Astrocyte of the spinal cord (primary cell): ENCODE results near the gene FAM200A.

ENCODE experiments used
- DNase-seq: peaks from one replicate; pipeline ENCODE4 v3.0.0; 2011; ENCODE audit warnings: low read depth, low spot score
- H3K4me3 ChIP-seq: 2 replicates; pipeline ENCODE4 v1.5.1; 2011; ENCODE audit warnings: low read depth, mild to moderate bottlenecking, low read length, moderate library complexity
- CTCF ChIP-seq: IDR thresholded peaks from 2 replicates; pipeline ENCODE4 v1.5.1; 2012; ENCODE audit warnings: low read depth, mild to moderate bottlenecking, low read length, inconsistent platforms
- in situ Hi-C: cut with HindIII; loops from 2 replicates; pipeline ENCODE4 v1.10.0; 2017; ENCODE audit warnings: low sequenced_read_pairs

The FAM200A gene

GRCh38 chr7:99562832-99563231, 10.9 kb upstream of the FAM200A start:
- no peak overlapping the region for H3K4me3 ChIP-seq
- DNase-seq: peak; percentile 98
- in situ Hi-C loops: no loop called here
- no peak for TF ChIP-seq CTCF

GRCh38 chr7:99562114-99562784, 10.3 kb upstream of the FAM200A start:
- H3K4me3 ChIP-seq: no peak overlapping the region
- TF ChIP-seq CTCF: no peak
- in situ Hi-C loops: no loop called here
- DNase-seq: no peak

DNA sequence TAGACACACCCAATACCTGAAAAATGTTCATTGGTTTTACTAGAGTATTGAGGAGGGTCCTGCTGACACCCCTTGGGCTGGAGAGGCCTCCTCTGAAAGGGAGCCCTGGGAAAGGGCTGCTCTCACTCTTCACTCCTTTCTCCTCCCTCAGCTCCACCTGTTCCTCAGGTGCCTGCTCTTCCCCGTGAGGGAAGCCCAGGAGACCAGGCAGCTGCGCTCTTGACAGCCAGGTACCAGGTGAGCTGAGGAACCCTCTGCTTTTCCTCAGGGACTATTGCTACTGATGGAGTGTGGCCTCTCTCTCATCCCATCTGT, 9.8 kb upstream of the FAM200A start:
- in situ Hi-C loops: no loop called here
- DNase-seq: no peak
- TF ChIP-seq CTCF: no peak
- H3K4me3 ChIP-seq: no peak overlapping the region

DNA sequence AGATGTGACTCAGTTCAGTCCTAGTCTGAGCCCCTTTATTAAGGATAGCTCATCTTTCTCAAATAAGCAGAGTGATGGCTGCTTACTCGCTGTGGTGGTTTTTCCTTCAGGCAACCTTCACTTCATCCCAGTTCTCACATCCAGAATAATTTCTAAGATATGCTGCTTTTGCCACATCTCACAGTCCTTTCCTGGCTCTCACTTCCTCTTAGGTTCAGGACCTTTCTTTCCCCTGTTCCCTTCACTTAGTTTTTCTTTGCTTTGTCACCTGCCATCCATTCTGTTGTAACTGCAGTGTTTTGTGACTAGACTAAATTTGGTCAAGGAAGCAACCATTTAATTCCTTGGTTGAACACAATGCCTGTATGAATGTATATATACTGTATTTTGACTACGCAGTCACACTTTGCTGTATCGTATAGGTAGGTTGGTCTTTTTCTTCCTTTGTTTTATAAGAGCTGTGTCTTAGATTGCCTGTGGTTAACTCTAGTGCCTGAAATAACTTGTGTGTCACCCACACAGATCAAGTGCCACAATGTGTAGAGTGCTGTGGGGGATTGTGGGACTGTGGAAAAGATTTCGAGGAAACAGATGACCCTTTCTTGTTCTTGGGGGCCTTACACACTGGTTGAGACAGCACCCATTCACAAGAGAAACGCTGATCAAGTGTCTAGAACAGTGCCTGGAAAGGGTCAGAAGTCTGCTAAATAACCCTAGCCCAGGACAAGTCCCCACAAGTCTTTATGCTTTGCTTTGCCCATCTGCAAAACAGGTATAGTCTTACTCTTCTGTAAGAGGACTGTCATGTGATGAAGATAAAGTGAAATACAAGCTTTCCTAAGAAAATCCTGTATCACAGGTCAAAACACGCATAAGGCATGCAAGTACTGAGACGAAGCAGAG, 9.2 kb upstream of the FAM200A start:
- H3K4me3 ChIP-seq: no peak overlapping the region
- in situ Hi-C loops: no loop called here
- DNase-seq: no peak
- no peak for TF ChIP-seq CTCF

DNA sequence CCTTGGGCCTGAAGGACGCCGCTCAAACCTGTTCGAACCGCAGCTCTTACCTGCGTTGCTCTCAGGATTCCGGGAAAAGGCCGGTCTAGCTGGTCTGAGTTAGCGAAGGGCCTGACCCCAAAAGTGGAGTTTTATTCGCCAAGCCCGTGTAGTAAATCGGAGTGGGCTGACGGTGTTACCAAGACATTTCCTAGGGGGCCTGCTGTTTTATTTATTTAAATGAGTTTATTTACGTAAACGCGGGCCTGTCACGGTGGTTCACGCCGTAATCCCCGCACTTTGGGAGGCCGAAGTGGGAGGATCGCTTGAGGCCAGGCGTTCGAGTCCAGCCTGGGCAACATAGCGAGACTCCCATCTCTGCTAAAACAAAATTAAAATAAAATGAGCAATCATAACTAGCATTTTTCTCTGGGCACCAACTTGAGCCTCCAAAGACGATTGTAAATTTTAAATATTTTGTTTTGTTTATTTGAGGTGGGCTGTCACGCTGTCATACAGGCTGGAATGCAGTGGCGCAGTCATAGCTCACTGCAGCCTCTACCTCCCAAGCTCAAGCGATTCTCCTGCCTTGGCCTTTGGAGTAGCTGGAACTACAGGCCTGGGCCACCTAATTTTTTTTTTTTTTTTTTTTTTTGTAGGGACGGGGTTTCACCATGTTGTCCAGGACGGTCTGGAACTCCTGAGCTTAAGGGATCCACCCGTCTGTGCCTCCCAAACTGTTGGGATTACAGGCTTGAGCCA, 7.4 kb upstream of the FAM200A start:
- in situ Hi-C loops: no loop called here
- DNase-seq: peak; percentile 42
- peak overlapping the region; percentile 91 for H3K4me3 ChIP-seq
- TF ChIP-seq CTCF: no peak

GRCh38 chr7:99558306-99559174, 6.6 kb upstream of the FAM200A start, which contains the start of gene ZNF655:
Gene ZNF655 (plus strand): TSS chr7:99558642. CDS start chr7:99560560, 1,918 bp downstream.
- DNase-seq: peak; percentile 92
- no peak for TF ChIP-seq CTCF
- H3K4me3 ChIP-seq: peak within 1 kb of the TSS; percentile 91
- in situ Hi-C loops: no loop called here
